Activated CD8-positive, alpha-beta T cell treated with anti-CD3 and anti-CD28 coated beads, Interleukin-2, amount 10 ng/mL, durations not matched to agents 7 days and 5 days (primary cell): ENCODE measurements around the gene FMOD. TPM values are rescaled to one million over a fixed set of nuclear protein-coding genes. Genes with fewer than 3 reads are reported as not detected.

Experiments used
- ATAC-seq: fragments of 150-1000 bp; cut with Tn5 transposase; one replicate; pipeline ENCODE4 v1.10.0; 2021; ENCODE audit warnings: moderate library complexity
- CTCF ChIA-PET: fragments of 350-600 bp; sonication (Branson Sonifier 250); formaldehyde crosslinking; loops from one replicate; lab custom pipeline; 2021; ENCODE audit warnings: antibody characterized with exemption; lab: Charles Lee
- POLR2A ChIA-PET: fragments of 350-600 bp; sonication (Branson Sonifier 250); formaldehyde crosslinking; loops from one replicate; lab custom pipeline; 2021; ENCODE audit warnings: antibody characterized with exemption; lab: Charles Lee
- DNase-seq: peaks from one replicate; pipeline ENCODE4 v3.0.0-alpha.2; 2020
- H3K27ac Mint-ChIP-seq: one replicate; pipeline ENCODE4 v1.8.0; 2021; ENCODE audit warnings: mild to moderate bottlenecking, mixed read lengths
- H3K27me3 Mint-ChIP-seq: one replicate; pipeline ENCODE4 v1.8.0; 2021; ENCODE audit warnings: low read depth, mixed read lengths
- H3K36me3 Mint-ChIP-seq: one replicate; pipeline ENCODE4 v1.8.0; 2021; ENCODE audit warnings: low read depth, mixed read lengths
- H3K4me1 Mint-ChIP-seq: one replicate; pipeline ENCODE4 v1.8.0; 2021; ENCODE audit warnings: low read depth, mixed read lengths
- H3K4me3 Mint-ChIP-seq: one replicate; pipeline ENCODE4 v1.8.0; 2021; ENCODE audit warnings: mild to moderate bottlenecking, mixed read lengths
- H3K9me3 Mint-ChIP-seq: one replicate; pipeline ENCODE4 v1.8.0; 2022; ENCODE audit warnings: mixed read lengths; ENCODE audit not compliant: insufficient read depth
- total RNA-seq, 2 experiments: library from RNA; stranded (reverse); gene quantifications; one replicate each; pipeline ENCODE4 v1.2.3, GENCODE V29; 2021

FMOD gene
- total RNA-seq, 2 experiments from 2014 or later: not detected

DNA sequence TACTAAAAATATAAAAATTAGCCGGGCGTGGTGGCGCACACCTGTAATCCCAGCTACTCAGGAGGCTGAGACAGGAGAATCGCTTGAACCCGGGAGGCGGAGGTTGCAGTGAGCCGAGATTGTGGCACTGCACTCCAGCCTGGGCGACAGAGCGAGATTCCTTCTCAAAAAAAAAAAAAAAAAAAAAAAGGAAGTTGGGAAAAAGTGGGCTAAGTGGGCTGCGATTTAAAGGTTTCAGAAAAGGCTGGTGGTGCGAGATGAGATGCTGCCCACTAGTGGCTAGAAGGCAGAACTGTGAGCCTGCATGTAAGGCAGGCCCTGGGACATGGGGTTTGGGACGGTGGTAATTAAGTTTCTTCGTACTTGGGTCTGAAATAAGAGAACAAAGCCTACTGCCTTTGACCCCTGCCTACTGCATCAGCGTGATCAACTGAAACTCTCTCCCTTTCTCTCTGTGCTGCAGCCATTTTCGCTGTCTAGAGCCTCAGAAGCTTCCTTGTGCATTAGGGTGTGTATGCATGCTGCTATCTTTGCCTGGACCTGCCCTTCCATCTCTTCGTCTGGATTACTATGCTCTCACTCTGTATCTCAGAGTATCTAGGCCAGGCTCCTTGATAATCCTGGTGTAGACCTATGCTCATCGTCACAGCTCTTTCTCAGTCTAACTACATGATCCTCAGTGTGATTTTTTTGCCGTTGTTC is 12.4 kb downstream of the FMOD start:
- H3K27ac Mint-ChIP-seq: no peak overlapping the region
- peak; percentile 74 for DNase-seq

DNA sequence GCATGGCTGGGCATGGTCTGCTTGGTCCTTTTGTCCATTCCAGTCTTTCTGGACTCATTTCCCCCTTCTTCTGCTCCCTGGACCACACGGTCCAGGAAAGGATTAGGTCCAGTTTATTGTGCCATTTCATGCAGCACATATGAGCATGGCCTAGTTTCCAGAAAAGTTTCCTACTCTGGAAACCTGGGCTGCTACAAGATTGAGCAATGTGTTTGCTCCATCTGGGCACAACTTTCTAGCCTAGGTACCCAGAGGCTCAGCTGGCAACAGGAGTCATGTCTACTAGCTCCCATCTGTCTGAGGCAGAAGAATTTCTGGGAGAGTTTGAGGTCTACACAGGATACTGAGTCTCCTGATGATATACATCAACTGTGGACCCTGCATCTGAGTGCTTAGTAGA is 14.8 kb downstream of the FMOD start:
- DNase-seq (no peak), ATAC-seq (no peak)
- CTCF ChIA-PET: interaction anchor here (1.4 to 31.1 kb wide), 10 partner anchors 9 to 152 kb away, joined by 4 to 841 read pairs (median 78); partner anchors contain the start of gene BTG2
- POLR2A ChIA-PET: interaction anchor here (0.6 to 2.4 kb wide), 7 partner anchors 9 to 69 kb away, joined by 3 to 11 read pairs (median 4); no protein-coding TSS in a partner anchor
- Mint-ChIP-seq H3K4me3 (no peak overlapping the region), H3K27me3 (peaks cover 11% of the 10 kb centered on the region), H3K4me1 (peaks cover 18% of the 10 kb centered on the region), H3K27ac (no peak overlapping the region), H3K9me3 (no peaks in the 10 kb centered on the region), H3K36me3 (no peaks in the 10 kb centered on the region)

More for the DNA sequence above, 12.4 kb downstream of the FMOD start:
- no peak overlapping the region for H3K4me3 Mint-ChIP-seq
- no peaks in the 10 kb centered on the region for H3K36me3 Mint-ChIP-seq
- CTCF ChIA-PET: interaction anchor here (1.1 to 31.1 kb wide), 13 partner anchors 7 to 364 kb away, joined by 3 to 841 read pairs (median 18); partner anchors contain the start of genes BTG2 and OPTC
- ATAC-seq: peak; percentile 65
- peaks cover 25% of the 10 kb centered on the region for H3K27me3 Mint-ChIP-seq
- H3K4me1 Mint-ChIP-seq: peaks cover 18% of the 10 kb centered on the region
- no peaks in the 10 kb centered on the region for H3K9me3 Mint-ChIP-seq
- POLR2A ChIA-PET: interaction anchor here (0.9 to 1.6 kb wide), 2 partner anchors 48 to 66 kb away, joined by 3 read pairs; no protein-coding TSS in a partner anchor

DNA sequence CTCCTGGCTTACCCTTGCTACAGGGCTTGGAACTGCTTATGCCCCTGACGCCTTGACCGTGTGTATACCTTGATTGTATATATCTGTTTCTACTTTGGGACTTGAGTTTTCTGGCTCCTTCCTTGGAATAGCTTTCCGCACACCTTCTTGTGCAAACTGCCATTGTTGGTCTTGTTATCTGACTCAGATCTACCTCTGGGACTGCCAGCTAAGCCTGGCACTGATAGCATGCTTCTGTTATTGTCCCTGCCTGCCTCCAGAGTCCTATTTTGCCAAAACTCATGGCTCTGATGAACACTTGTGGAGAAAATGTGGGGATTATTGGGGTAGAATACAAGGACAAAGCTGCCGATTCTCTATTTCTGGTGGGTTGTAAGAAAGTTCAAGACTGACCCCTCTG is 15.4 kb downstream of the FMOD start:
- Mint-ChIP-seq H3K27ac (no peak overlapping the region), H3K9me3 (no peaks in the 10 kb centered on the region), H3K36me3 (no peaks in the 10 kb centered on the region), H3K4me3 (no peak overlapping the region), H3K27me3 (peaks cover 7% of the 10 kb centered on the region), H3K4me1 (peaks cover 18% of the 10 kb centered on the region)
- ChIA-PET CTCF (interaction anchor here (1.4 to 31.1 kb wide), 10 partner anchors 9 to 153 kb away, joined by 4 to 841 read pairs (median 78); partner anchors contain the start of gene BTG2), POLR2A (interaction anchor here (0.6 to 2.4 kb wide), 6 partner anchors 9 to 68 kb away, joined by 3 to 11 read pairs (median 4); no protein-coding TSS in a partner anchor)
- ATAC-seq (no peak), DNase-seq (no peak)

DNA sequence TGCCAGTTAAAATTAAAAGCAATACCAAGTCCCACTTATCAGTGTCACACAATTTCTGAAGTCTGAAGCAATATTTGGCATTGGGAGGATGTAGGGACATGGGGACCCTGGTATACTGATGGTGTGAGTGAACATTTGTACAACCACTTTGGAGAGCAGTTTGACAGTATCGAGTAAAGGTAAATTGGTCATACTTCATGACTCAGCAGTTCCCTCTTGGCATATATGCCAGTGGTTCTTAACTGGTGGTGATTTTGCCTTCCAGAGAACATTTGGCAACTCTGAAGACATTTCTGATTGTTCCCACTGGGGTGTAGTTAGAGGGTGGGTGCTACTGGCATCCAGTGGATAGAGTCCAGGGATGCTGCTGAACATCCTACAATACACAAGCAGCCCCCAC is 19.7 kb downstream of the FMOD start:
- H3K36me3 Mint-ChIP-seq: no peaks in the 10 kb centered on the region
- no peaks in the 10 kb centered on the region for H3K9me3 Mint-ChIP-seq
- no peak overlapping the region for H3K27ac Mint-ChIP-seq
- no peak overlapping the region for H3K4me3 Mint-ChIP-seq
- H3K4me1 Mint-ChIP-seq: peaks cover 33% of the 10 kb centered on the region
- POLR2A ChIA-PET: no interaction called here
- peaks cover 2% of the 10 kb centered on the region for H3K27me3 Mint-ChIP-seq
- DNase-seq: no peak
- ATAC-seq: no peak
- CTCF ChIA-PET: interaction anchor here (1.1 to 31.1 kb wide), 3 partner anchors 10 to 64 kb away, joined by 4 to 841 read pairs (median 40); no protein-coding TSS in a partner anchor

DNA sequence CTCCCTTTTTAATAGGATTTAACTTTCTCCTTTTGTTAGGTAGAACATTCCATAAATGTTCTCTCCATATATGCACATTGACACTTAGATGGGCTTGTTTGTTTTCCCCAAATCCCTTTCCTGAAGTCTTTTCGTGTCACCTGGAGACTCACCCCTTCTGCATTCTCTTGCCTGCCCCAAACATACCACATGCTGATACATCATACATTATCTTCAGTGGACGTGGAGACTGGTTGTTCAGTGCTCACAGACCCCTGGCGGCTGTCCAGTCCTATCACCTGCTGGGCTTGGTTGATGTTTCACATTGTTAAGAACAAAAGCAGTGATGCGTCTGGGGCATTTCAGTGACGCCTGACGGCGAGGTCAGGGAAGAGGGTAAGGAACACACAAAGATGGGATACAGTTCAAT is 22.2 kb downstream of the FMOD start:
- peaks cover 50% of the 10 kb centered on the region for H3K4me1 Mint-ChIP-seq
- H3K36me3 Mint-ChIP-seq: no peaks in the 10 kb centered on the region
- H3K4me3 Mint-ChIP-seq: no peak overlapping the region
- CTCF ChIA-PET: interaction anchor here (2.1 to 31.1 kb wide), 8 partner anchors 11 to 61 kb away, joined by 6 to 841 read pairs (median 140); partner anchors contain the start of gene BTG2
- no peak for DNase-seq
- H3K27ac Mint-ChIP-seq: no peak overlapping the region
- ATAC-seq: no peak
- no peaks in the 10 kb centered on the region for H3K9me3 Mint-ChIP-seq
- POLR2A ChIA-PET: interaction anchor here (1.7 to 9.5 kb wide), 3 partner anchors 39 to 58 kb away, joined by 5 to 234 read pairs (median 81); no protein-coding TSS in a partner anchor
- peaks cover 2% of the 10 kb centered on the region for H3K27me3 Mint-ChIP-seq

DNA sequence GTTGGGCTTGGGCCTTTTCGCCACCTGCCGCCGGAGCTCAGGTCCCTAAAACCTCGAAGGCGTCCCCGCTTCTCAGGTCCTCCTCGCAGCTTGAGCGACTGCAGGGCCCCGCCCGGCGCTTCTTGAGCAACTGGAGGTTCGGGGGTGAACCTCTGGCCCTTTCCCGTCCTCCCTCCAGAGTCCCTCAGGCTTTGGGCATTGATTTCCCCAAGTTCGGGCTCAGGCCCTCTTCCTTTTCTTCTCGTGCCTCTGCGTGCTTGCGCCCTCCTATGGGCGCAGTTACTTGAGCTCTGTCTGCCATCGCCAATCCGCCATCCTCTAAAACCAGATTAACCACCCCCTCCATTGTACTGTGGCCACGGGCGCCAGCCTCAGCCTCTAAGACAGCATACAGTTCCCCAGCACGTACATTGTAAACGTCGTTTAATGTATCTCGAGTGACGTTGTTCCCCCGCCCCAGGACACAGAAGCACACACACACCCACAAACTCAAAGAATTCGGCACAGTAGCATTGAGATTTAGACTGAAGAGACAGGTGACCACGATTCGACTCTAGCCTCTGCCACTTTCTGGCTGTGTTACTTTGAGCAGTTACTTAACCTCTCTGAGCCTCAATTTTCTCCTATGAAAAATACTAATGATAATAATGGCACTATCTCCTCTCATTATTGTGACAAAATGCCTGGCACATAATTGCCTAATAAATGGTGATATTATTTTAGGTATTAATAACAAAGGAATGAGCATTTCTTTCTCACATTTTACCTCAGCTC is 23.1 kb downstream of the FMOD start:
- CTCF ChIA-PET: interaction anchor here (1.0 to 9.7 kb wide), 13 partner anchors 11 to 359 kb away, joined by 3 to 306 read pairs (median 9); partner anchors contain the start of genes BTG2 and OPTC
- DNase-seq (peak; percentile 85), ATAC-seq (peak; percentile 74)
- Mint-ChIP-seq H3K4me1 (peaks cover 58% of the 10 kb centered on the region), H3K4me3 (peak overlapping the region; percentile 73), H3K9me3 (no peaks in the 10 kb centered on the region), H3K27ac (peak overlapping the region; percentile 93), H3K36me3 (no peaks in the 10 kb centered on the region), H3K27me3 (peaks cover 2% of the 10 kb centered on the region)
- POLR2A ChIA-PET: interaction anchor here (0.6 to 9.5 kb wide), 10 partner anchors 26 to 298 kb away, joined by 3 to 234 read pairs (median 4); no protein-coding TSS in a partner anchor

DNA sequence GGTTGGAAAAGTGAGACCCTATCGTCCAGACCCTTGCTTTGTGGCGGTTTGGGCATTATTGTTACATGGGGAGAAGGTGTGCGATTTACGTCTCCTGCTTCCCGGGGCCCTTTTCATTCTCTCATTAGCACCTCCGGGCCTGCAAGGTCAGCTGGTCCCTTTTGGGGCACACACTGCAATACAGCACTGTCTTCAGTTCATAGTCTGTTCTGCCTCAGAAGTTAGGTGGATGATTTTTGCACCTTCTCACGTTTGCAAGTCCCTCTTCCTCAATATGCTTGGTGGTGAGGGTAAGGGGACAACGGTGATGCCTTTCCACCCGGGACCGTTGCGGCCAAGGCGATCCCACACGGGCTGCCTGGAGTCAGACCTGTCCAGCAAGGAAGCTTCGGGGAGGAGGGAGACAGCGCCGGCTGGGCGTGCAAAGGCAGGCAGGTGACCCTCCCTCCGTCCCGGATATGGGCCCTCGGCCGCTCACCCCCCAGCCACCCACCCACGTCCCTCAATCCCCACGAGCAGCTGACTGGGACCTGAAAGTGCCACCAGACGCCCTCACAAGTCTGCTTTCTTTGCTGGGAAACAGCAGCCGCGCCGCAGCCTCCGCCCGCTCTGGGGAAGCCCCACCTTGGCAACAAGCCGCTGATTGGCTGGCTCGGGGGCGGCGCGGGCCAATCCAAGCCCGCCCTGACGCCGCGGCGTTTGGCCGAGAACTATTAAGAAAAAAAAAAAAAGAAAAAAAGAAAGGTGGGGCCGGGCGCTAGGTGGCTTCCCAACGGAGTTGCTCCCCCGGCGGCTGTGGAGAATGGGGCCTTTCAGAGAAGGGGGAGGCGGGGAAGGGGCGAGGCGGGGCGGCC is 23.9 kb downstream of the FMOD start:
- DNase-seq (peak; percentile 95), ATAC-seq (peak; percentile 92)
- Mint-ChIP-seq H3K4me3 (peak overlapping the region; percentile 73), H3K27ac (peak overlapping the region; percentile 93), H3K9me3 (no peaks in the 10 kb centered on the region), H3K36me3 (no peaks in the 10 kb centered on the region), H3K27me3 (peaks cover 2% of the 10 kb centered on the region), H3K4me1 (peaks cover 66% of the 10 kb centered on the region)
- ChIA-PET CTCF (interaction anchor here (1.0 to 9.7 kb wide), 13 partner anchors 11 to 360 kb away, joined by 3 to 306 read pairs (median 9); partner anchors contain the start of genes BTG2 and OPTC), POLR2A (interaction anchor here (0.8 to 9.5 kb wide), 13 partner anchors 9 to 438 kb away, joined by 3 to 234 read pairs (median 4); partner anchors contain the start of gene LAX1)

DNA sequence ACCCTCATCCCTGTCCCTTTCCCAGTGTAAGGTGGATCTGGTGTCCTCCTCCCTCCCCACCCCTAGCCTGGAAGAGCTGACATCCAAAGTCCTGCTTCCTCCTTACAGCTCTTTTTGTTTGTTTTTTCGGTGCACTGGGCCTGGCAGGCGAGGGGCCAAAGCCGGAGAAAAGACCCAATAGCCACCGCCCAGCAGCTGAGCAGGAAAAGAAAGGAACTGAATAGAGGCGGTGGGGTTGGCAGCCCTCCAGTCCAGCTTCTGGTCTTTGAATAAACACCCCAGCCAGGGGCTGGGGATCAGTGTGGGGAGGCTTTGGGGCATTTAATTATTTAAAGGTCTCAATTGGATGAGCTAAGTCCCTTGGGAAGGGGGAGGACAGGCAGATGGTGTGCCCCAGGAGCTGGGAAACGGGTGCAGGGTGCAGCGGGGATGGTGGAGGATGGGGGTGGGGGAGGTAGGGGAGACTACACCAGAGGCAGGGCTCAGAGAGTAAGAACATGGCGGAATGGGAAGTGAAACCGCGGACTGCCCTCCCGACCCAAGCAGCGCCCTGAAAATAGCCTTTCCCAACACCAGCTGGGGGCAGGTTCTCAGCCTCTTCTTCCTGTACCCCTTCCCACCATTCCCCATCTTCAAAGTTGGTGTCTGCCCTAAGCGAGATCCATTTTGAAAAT is 25.4 kb downstream of the FMOD start:
- POLR2A ChIA-PET: interaction anchor here (1.1 to 9.5 kb wide), 5 partner anchors 9 to 55 kb away, joined by 4 to 234 read pairs (median 10); no protein-coding TSS in a partner anchor
- H3K4me1 Mint-ChIP-seq: peaks cover 81% of the 10 kb centered on the region
- peak overlapping the region; percentile 56 for H3K4me3 Mint-ChIP-seq
- H3K9me3 Mint-ChIP-seq: no peaks in the 10 kb centered on the region
- H3K27ac Mint-ChIP-seq: peak overlapping the region; percentile 71
- CTCF ChIA-PET: interaction anchor here (1.2 to 9.7 kb wide), 8 partner anchors 9 to 54 kb away, joined by 4 to 306 read pairs (median 76); partner anchors contain the start of gene BTG2
- ATAC-seq (no peak), DNase-seq (no peak)
- no peaks in the 10 kb centered on the region for H3K36me3 Mint-ChIP-seq
- peaks cover 2% of the 10 kb centered on the region for H3K27me3 Mint-ChIP-seq

DNA sequence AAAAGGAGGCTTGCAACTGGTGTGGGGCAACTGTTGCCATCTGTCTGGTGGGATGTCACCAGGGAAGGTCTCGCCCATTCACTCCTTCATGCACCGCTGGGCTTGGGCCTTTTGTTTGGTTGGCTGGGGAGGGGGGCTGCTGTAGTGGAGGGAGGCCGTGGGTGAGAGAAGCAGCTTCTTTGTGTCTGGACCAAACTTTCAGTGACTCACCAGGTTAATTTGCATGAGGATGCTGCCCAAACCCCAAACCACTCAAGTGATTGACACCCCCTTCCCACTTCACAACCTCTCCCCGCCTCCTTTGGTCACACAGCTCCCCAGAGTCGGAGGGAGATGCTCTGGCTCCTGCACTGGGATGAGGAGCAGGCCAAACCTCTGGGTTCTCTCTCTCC is 25.9 kb downstream of the FMOD start:
- peak; percentile 82 for DNase-seq
- peak overlapping the region; percentile 56 for H3K4me3 Mint-ChIP-seq
- ChIA-PET CTCF (interaction anchor here (1.2 to 9.7 kb wide), 8 partner anchors 8 to 54 kb away, joined by 4 to 306 read pairs (median 76); partner anchors contain the start of gene BTG2), POLR2A (interaction anchor here (1.1 to 9.5 kb wide), 7 partner anchors 8 to 279 kb away, joined by 3 to 234 read pairs (median 4); no protein-coding TSS in a partner anchor)
- H3K9me3 Mint-ChIP-seq: no peaks in the 10 kb centered on the region
- no peaks in the 10 kb centered on the region for H3K36me3 Mint-ChIP-seq
- peaks cover 87% of the 10 kb centered on the region for H3K4me1 Mint-ChIP-seq
- H3K27me3 Mint-ChIP-seq: peaks cover 2% of the 10 kb centered on the region
- ATAC-seq: peak; percentile 6
- peak overlapping the region; percentile 71 for H3K27ac Mint-ChIP-seq
